OCI-LY3 (cell line): Measurements from ENCODE around the gene GP2.

Experiments used
- EZH2phosphoT487 ChIP-seq: fragments of 200-600 bp; shearing (Covaris generic); IDR thresholded peaks from 2 replicates; pipeline ENCODE4 v1.6.1; 2018; ENCODE audit warnings: antibody characterized with exemption, mixed run types, low read depth
- TF ChIP-seq, protein P1 (sequence below): fragments of 200-600, 300-600 bp; sonication (generic); IDR thresholded peaks from 2 replicates; pipeline ENCODE4 v1.5.1; 2014; ENCODE audit warnings: antibody characterized with exemption, low read length, low read depth

DNA sequence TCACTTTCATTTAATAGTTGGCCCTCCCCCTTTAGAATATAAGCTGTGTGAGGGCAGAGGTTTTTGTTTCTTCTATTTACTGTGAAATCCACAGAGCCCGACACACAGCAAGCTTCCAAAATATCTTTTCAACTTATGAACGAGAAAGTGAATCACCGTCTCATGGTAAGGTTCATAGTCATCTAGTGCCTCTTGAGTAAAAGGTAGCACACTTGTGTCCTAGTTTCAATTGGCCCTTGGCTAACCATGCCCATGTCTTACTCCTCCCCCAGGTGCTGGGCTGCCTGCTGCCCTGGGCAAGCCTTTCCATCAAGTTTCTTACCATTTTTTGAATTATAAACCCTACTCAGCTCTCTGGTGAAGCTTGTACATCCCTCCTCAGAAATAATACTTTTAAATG is 12.4 kb upstream of the GP2 start:
- no peak for TF ChIP-seq EZH2phosphoT487
- TF ChIP-seq, protein P1, sequence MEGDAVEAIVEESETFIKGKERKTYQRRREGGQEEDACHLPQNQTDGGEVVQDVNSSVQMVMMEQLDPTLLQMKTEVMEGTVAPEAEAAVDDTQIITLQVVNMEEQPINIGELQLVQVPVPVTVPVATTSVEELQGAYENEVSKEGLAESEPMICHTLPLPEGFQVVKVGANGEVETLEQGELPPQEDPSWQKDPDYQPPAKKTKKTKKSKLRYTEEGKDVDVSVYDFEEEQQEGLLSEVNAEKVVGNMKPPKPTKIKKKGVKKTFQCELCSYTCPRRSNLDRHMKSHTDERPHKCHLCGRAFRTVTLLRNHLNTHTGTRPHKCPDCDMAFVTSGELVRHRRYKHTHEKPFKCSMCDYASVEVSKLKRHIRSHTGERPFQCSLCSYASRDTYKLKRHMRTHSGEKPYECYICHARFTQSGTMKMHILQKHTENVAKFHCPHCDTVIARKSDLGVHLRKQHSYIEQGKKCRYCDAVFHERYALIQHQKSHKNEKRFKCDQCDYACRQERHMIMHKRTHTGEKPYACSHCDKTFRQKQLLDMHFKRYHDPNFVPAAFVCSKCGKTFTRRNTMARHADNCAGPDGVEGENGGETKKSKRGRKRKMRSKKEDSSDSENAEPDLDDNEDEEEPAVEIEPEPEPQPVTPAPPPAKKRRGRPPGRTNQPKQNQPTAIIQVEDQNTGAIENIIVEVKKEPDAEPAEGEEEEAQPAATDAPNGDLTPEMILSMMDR: no peak
